GM18526 (cell line): ENCODE results near the gene NOC4L.

ENCODE experiments used
- POLR2A ChIP-seq: IDR thresholded peaks from 3 replicates; pipeline ENCODE4 v1.6.1; 2011; ENCODE audit not compliant: insufficient read length; ENCODE audit errors: extremely low read depth

The NOC4L gene

GRCh38 chr12:132187646-132188450 is 43.6 kb downstream of the NOC4L start:
- no peak for TF ChIP-seq POLR2A

- no peak for TF ChIP-seq POLR2A
Observed at GRCh38 chr12:132188451-132188901, 44.2 kb downstream of the NOC4L start.

- TF ChIP-seq POLR2A: no peak
Observed at GRCh38 chr12:132188916-132189325, 44.7 kb downstream of the NOC4L start.

GRCh38 chr12:132189378-132190011 is 45.2 kb downstream of the NOC4L start:
- TF ChIP-seq POLR2A: no peak

GRCh38 chr12:132190012-132190755 is 45.9 kb downstream of the NOC4L start:
- no peak for TF ChIP-seq POLR2A

GRCh38 chr12:132190834-132191500 is 46.7 kb downstream of the NOC4L start:
- TF ChIP-seq POLR2A: no peak

GRCh38 chr12:132191715-132192553 is 47.7 kb downstream of the NOC4L start:
- no peak for TF ChIP-seq POLR2A

GRCh38 chr12:132194056-132194455 is 49.8 kb downstream of the NOC4L start:
- TF ChIP-seq POLR2A: no peak

- TF ChIP-seq POLR2A: no peak
Observed at GRCh38 chr12:132194556-132194955, 50.3 kb downstream of the NOC4L start.

GRCh38 chr12:132196038-132196872 is 52.0 kb downstream of the NOC4L start:
- no peak for TF ChIP-seq POLR2A

- no peak for TF ChIP-seq POLR2A
Observed at GRCh38 chr12:132196873-132197390, 52.7 kb downstream of the NOC4L start.

GRCh38 chr12:132197581-132198354 is 53.5 kb downstream of the NOC4L start:
- no peak for TF ChIP-seq POLR2A

GRCh38 chr12:132199101-132199500 is 54.8 kb downstream of the NOC4L start:
- TF ChIP-seq POLR2A: no peak
